ENCODE results near the gene MAP2K4.

The MAP2K4 gene

GRCh38 chr17:12040478-12040877 lies 19.8 kb downstream of the MAP2K4 start:
- no peak for DNase-seq (ENCODE audit: low spot score)

GRCh38 chr17:12041312-12041711 lies 20.6 kb downstream of the MAP2K4 start:
- DNase-seq (ENCODE audit: low spot score): no peak

DNA sequence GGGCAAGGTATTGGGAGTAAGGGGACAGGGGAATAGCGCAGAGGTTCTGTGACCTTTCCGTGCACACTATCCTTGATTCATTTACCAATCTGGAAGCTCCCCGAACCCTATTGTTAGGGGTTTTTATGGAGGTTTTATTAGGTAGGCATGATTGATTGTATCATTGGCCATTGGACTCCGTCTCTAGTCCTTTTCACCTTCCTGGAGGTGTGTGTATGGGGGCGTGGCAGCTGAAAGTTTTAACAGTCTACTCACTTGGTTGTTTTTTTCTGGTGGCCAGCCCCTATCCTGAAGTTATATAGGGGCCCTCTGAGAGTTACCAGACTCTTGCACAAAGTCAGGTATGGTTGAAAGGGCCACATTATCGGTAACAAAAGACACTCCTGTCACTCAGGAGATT lies 23.0 kb downstream of the MAP2K4 start:
- no peak for DNase-seq (ENCODE audit: low spot score)

DNA sequence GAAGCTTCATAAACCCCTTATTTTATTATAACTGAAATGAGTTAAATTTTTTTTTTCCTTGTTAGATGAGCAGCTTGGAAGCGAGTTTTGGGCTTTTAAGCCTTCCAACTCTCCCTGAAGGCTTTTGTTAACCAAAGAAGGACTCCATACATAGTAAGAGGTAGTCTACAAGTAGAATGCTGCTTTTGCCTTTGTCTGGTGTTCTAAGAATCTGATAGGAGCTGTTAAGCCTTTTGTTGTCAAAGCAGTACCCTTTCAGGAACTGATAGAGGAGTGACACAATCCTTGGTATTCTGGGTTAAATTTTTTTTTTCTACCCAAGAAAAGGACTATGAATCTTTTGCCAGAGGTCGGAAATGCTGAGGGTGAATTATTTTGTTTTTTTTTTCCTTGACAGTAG lies 26.1 kb downstream of the MAP2K4 start:
- DNase-seq (ENCODE audit: low spot score): no peak

DNA sequence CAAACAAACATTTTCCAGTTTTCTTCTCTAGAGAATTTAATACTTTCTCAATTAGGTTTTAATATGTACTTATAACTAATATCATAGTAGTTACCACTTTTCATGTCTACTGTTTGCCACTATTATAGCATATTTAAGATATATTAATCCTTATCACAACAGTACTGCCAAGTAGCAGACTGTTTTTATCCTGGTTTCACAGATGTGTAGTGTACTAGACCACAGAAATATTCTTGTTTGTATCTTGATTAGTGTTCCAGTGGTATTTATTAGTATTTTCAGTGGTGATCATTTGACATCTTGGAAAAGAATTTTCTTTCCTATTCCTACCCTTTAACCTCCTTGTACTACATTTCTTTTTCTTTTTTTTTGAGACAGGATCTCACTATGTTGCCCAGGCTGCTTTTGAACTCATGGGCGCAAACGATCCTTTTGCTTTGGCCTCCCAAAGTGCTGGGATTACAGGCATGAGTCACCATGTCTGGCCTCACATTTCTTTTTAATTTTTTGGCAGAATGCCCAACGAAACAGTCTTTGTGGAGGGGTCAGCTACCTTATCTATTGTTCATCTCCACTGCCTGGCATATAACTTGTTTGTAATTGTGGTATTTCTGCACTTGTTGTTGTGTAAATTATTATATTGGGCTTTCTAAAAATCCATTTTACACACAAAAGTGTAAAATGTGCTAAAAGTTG lies 27.2 kb downstream of the MAP2K4 start:
- DNase-seq (ENCODE audit: low spot score): no peak

- DNase-seq (ENCODE audit: low spot score): no peak
Observed at GRCh38 chr17:12048843-12049473, 28.3 kb downstream of the MAP2K4 start.

- no peak for DNase-seq (ENCODE audit: low spot score)
Observed at GRCh38 chr17:12050646-12051225, 30.1 kb downstream of the MAP2K4 start.

- no peak for DNase-seq (ENCODE audit: low spot score)
Observed at GRCh38 chr17:12053552-12053951, 32.9 kb downstream of the MAP2K4 start.

DNA sequence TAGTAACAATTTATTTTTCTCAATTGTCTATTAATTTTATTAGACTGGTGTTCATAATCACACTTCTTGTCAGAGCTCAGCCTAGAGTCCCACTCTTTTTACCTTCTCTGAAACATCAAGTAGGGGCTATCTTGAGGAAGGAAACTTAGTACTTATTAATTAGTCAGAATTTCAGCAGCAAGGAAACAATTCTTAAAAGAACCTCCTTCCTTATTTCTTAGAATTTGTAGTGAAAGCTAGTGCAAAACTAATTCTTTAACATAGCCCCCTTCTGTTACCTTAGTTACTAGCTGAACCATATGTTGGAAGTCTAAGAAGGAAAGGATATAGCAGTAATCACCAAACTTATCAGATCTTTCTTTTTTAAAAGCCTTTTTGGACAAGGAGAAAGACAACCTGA lies 35.2 kb downstream of the MAP2K4 start:
- DNase-seq (ENCODE audit: low spot score): peak; percentile 2

- no peak for DNase-seq (ENCODE audit: low spot score)
Observed at GRCh38 chr17:12057520-12057919, 36.8 kb downstream of the MAP2K4 start.

- DNase-seq (ENCODE audit: low spot score): no peak
Observed at GRCh38 chr17:12058535-12058934, 37.9 kb downstream of the MAP2K4 start.

GRCh38 chr17:12062249-12062648 lies 41.6 kb downstream of the MAP2K4 start:
- no peak for DNase-seq (ENCODE audit: low spot score)

GRCh38 chr17:12064395-12064794 lies 43.7 kb downstream of the MAP2K4 start:
- no peak for DNase-seq (ENCODE audit: low spot score)

GRCh38 chr17:12067485-12067884 lies 46.8 kb downstream of the MAP2K4 start:
- no peak for DNase-seq (ENCODE audit: low spot score)

- DNase-seq (ENCODE audit: low spot score): no peak
Observed at GRCh38 chr17:12068946-12069345, 48.3 kb downstream of the MAP2K4 start.

GRCh38 chr17:12070561-12070960 lies 49.9 kb downstream of the MAP2K4 start:
- no peak for DNase-seq (ENCODE audit: low spot score)

GRCh38 chr17:12074346-12074745 lies 53.7 kb downstream of the MAP2K4 start:
- DNase-seq (ENCODE audit: low spot score): no peak

DNA sequence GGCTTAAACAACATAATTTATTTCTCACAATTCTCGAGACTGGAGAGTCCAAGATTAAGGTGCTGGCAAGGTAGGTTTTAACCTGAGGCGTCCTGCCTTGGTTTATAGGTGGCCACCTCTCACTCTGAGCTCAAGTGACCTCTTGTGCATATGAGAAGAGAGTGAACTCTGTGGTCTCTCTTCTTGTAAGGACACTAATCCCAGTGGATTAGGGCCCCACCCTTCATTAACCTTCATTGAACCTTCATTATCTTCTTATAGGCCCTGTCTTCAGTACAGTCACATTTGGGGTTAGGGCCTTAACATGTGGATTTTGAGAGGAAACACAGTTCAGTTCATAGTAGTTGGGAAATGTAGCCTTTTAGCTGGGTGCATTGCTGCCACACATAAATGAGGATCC lies 57.1 kb downstream of the MAP2K4 start:
- no peak for DNase-seq (ENCODE audit: low spot score)

- no peak for DNase-seq (ENCODE audit: low spot score)
Observed at GRCh38 chr17:12078791-12079190, 58.1 kb downstream of the MAP2K4 start.

GRCh38 chr17:12081720-12082119 lies 61.0 kb downstream of the MAP2K4 start:
- DNase-seq (ENCODE audit: low spot score): no peak

DNA sequence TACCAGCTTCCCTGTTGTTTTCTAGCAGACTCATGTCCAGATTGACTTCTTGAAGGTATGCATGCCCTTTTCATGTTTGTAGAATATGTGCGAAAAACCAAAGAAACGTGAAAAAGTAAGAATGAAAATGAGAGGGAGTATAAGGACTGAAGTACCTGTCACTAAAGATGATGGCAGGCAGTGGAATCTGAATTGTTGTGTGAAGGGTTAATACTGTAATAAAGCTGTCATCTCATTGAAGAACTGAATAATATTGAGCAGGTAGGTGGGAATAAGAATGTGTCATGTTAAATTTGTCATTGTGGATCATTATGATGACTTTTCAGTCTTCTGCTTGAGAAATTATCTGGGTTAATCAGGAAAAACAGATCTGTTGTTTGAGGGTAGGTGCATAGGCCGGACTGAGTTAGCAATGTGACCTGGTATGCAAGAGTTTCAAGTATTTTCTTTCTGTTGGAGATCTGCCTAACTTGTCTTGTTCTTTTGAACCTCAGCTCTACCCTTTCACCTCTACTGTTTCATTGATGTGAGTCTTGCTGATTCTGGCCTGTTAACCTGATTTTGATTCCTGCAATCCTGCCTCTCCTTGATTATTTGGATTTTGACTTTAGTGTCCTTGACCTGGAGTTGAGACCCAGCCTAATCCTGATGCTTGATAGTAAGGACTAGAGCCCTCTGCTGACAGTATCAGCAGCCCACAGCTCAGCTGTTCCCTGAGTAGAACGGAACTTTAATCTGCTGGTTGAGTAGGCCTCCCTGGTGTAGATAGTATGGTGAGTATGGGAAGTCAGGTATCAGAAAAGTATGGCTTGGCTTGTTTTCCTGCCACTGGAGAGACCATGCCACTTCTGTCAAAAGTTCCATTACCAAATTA lies 64.6 kb downstream of the MAP2K4 start:
- no peak for DNase-seq (ENCODE audit: low spot score)

DNA sequence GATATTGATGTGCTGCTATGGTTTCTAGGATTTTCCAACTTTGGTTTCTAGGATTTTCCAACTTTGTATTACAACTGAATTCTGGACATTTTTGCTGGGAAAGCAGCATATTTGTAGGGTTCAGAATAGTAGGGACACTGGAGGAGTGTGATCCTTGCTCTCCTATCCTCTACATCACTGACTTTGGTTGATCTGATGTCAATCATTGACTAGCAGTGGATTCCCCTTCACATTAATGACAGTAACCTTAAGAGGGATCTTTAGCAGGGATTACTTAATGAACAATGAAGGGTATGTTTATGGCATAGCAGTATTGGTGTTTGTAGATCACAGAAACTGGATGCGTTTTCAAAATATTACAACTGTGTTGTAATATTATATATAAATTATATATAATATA lies 67.4 kb downstream of the MAP2K4 start:
- DNase-seq (ENCODE audit: low spot score): no peak

Data from activated CD4-positive, alpha-beta T cell treated with anti-CD3 and anti-CD28 coated beads, Interleukin-2, Interleukin-4, amounts not matched to agents 100 ng/mL and 50 ng/mL, durations not matched to agents 16 hours and 8 hours (primary cell).